K562 (cell line): ENCODE results near the gene DNAH17. TPM values are rescaled to one million over a fixed set of nuclear protein-coding genes. Genes with fewer than 3 reads are reported as not detected.

Source experiments
- ATAC-seq: fragments of 200-7000 bp; cut with Tn5 transposase; 3 replicates; pipeline ENCODE4 v1.9.1; 2020; ENCODE audit warnings: moderate library complexity
- BruUV-seq: library from RNA; stranded (reverse); fragments of 400-500 nt; replicated peaks from 2 replicates; lab custom pipeline; 2021; lab: Mats Ljungman, UMichigan
- CTCF ChIA-PET: fragments of 300-600 bp; formaldehyde crosslinking; extraction: SDS; loops from one replicate; lab custom pipeline; 2021; ENCODE audit warnings: low intra/inter-chr PET ratio; lab: Yijun Ruan, JAX
- POLR2A ChIA-PET: fragments of 300-600, 350-650 bp; sonication (Branson Sonifier 250); formaldehyde crosslinking; extraction: SDS; loops from one replicate; lab custom pipeline; 2021; ENCODE audit warnings: antibody characterized with exemption, inconsistent platforms; lab: Yijun Ruan, JAX
- DNase-seq, 4 experiments: peaks; one replicate each; pipeline versions ENCODE4 v3.0.0 to v3.0.0-alpha.2; 2011 to 2018; ENCODE audit warnings: low spot score in 3 of 4, mixed read lengths in 3 of 4; ENCODE audit errors: extremely low read depth in 1 of 4
- FAIRE-seq: peaks from 2 replicates; lab custom pipeline; 2011; peaks lifted over from hg19 to GRCh38; lab: Jason Lieb, UNC
- H2AFZ ChIP-seq: 2 replicates; pipeline ENCODE4 v1.6.0; 2011; ENCODE audit warnings: low read depth, low read length, control low read depth, inconsistent platforms
- H3K27ac ChIP-seq: fragments of 200-600 bp; 3 replicates; pipeline ENCODE4 v1.8.0; 2011; ENCODE audit warnings: low read depth, mild to moderate bottlenecking, control low read depth, inconsistent platforms, low read length, moderate library complexity, mixed read lengths; ENCODE audit errors: extremely low read depth
- H3K27me3 ChIP-seq, 2 experiments: fragments of 300-600 bp in 1 of 2; 2 replicates in 1 of 2; 3 replicates in 1 of 2; pipeline versions ENCODE4 v1.6.0 to v1.8.0; 2011; ENCODE audit warnings: inconsistent platforms in 2 of 2, low read length in 2 of 2, mild to moderate bottlenecking in 1 of 2, mixed read lengths in 1 of 2, moderate library complexity in 1 of 2; ENCODE audit not compliant: control insufficient read depth in 2 of 2, insufficient read depth in 2 of 2
- H3K36me3 ChIP-seq: fragments of 300-600 bp; 3 replicates; pipeline ENCODE4 v1.8.0; 2011; ENCODE audit warnings: mild to moderate bottlenecking, low read length, inconsistent platforms; ENCODE audit not compliant: control insufficient read depth, insufficient read depth
- H3K4me1 ChIP-seq, 2 experiments: fragments of 200-600 bp in 1 of 2; replicated peaks in 1 of 2; 2 replicates in 1 of 2; 3 replicates in 1 of 2; pipeline versions ENCODE4 v1.5.1 to v1.8.0; 2011; ENCODE audit warnings: inconsistent platforms in 2 of 2, low read length in 2 of 2, mild to moderate bottlenecking in 1 of 2, mixed read lengths in 1 of 2, moderate library complexity in 1 of 2; ENCODE audit not compliant: control insufficient read depth in 2 of 2, insufficient read depth in 2 of 2
- H3K4me2 ChIP-seq: 2 replicates; pipeline ENCODE4 v1.6.1; 2011; ENCODE audit warnings: low read length, control low read depth, inconsistent platforms, mixed read lengths; ENCODE audit not compliant: insufficient read depth
- H3K4me3 ChIP-seq: fragments of 200-600 bp; sonication (generic), shearing (Covaris generic); 2 replicates; pipeline ENCODE4 v1.5.1; 2016; ENCODE audit warnings: control low read depth, inconsistent platforms
- H3K79me2 ChIP-seq: fragments of 200-600 bp; 3 replicates; pipeline ENCODE4 v1.8.0; 2011; ENCODE audit warnings: low read length, inconsistent platforms; ENCODE audit not compliant: control insufficient read depth, insufficient read depth
- H3K9ac ChIP-seq, 2 experiments: 2 replicates each; pipeline versions ENCODE4 v1.6.0 to v1.6.1; 2011; ENCODE audit warnings: low read depth in 2 of 2, low read length in 2 of 2, control low read depth in 1 of 2, inconsistent platforms in 1 of 2, mild to moderate bottlenecking in 1 of 2, mixed read lengths in 1 of 2; ENCODE audit not compliant: insufficient read depth in 1 of 2
- H3K9me1 ChIP-seq: one replicate; pipeline ENCODE4 v1.6.0; 2011; ENCODE audit warnings: inconsistent platforms, mild to moderate bottlenecking, low read length, moderate library complexity; ENCODE audit not compliant: control insufficient read depth, insufficient read depth
- H3K9me3 ChIP-seq: replicated peaks from 2 replicates; pipeline ENCODE4 v1.5.1; 2011; ENCODE audit warnings: low read depth, low read length, inconsistent platforms; ENCODE audit not compliant: control insufficient read depth, insufficient read depth
- H4K20me1 ChIP-seq: replicated peaks from 2 replicates; pipeline ENCODE4 v1.6.1; 2011; ENCODE audit warnings: low read length, inconsistent platforms, mixed read lengths; ENCODE audit not compliant: control insufficient read depth, insufficient read depth
- CEBPG ChIP-seq, 3 experiments: fragments of 200-800 bp in 1 of 3; sonication (Bioruptor generic) in 1 of 3; sonication (generic) in 1 of 3; formaldehyde crosslinking in 1 of 3; IDR thresholded peaks in 2 of 3; conservative IDR thresholded peaks in 1 of 3; 2 replicates each; pipeline versions ENCODE4 v1.6.1 to v1.8.0; 2016 to 2022; ENCODE audit warnings: missing compliant biosample characterization in 2 of 3, missing genetic modification characterization in 2 of 3, mild to moderate bottlenecking in 1 of 3, missing genetic modification reagents in 1 of 3
- COPS2 ChIP-seq: fragments of 450-650 bp; conservative IDR thresholded peaks from 2 replicates; pipeline ENCODE4 v1.6.1; 2016; ENCODE audit warnings: mild to moderate bottlenecking, moderate library complexity
- PTTG1 ChIP-seq: fragments of 450-650 bp; IDR thresholded peaks from 2 replicates; pipeline ENCODE4 v1.6.1; 2016; ENCODE audit warnings: low read depth, mild to moderate bottlenecking, missing genetic modification characterization, missing compliant biosample characterization
- SUPT5H ChIP-seq: fragments of 450-650 bp; IDR thresholded peaks from 2 replicates; pipeline ENCODE4 v1.6.1; 2016
- WGBS: fragments of 100-300 bp; shearing (Covaris generic); methylation state at CpG from one replicate; pipeline ENCODE4 v1.1.6; 2016; ENCODE audit warnings: low coverage, mixed read lengths; ENCODE audit not compliant: insufficient coverage; ENCODE audit errors: missing lambda C conversion rate; 5-methylcytosine and 5-hydroxymethylcytosine counted together
- in situ Hi-C: fragments of 300-500 bp; cut with MboI; formaldehyde crosslinking; loops from 4 replicates; pipeline ENCODE4 v1.15.0; 2018; ENCODE audit warnings: inconsistent platforms, mixed read lengths
- intact Hi-C: fragments of 100-400 bp; cut with micrococcal nuclease; formaldehyde crosslinking; loops from 2 replicates; pipeline ENCODE4 v1.14.2; 2022
- polyA plus RNA-seq, 8 experiments: library from polyadenylated mRNA; depleted of rRNA in 4 of 8; stranded (reverse) in 5 of 8; unstranded in 3 of 8; fragments of >200 nt; fragmentation: Nextera tagmentation in 2 of 8; fragmentation: Illumina TruSeq in 1 of 8; extraction: Ambion mirVana in 2 of 8; extraction: Trizol in 1 of 8; gene quantifications; 2 replicates each; pipeline versions ENCODE4 v1.2.1 to v1.2.3, GENCODE V29; 2011 to 2014; ENCODE audit warnings: inconsistent platforms in 1 of 8, missing spikeins in 1 of 8
- total RNA-seq, 7 experiments: library from RNA; depleted of rRNA in 6 of 7; stranded (reverse); fragments of >200 nt in 6 of 7; fragmentation: Illumina TruSeq in 2 of 7; extraction: Trizol in 2 of 7; gene quantifications; 2 replicates each; pipeline versions ENCODE4 v1.2.1 to v1.2.3, GENCODE V29; 2011 to 2021; ENCODE audit warnings: low replicate concordance in 1 of 7

The DNAH17 gene
- total and polyA plus RNA-seq, 9 of the 15 experiments (the other 6 are each of a cell fraction or from before 2014, with no cell fraction given): under 0.01 to 0.06 (median 0.03) TPM; not detected in 5

- TF ChIP-seq SUPT5H (no peak), COPS2 (no peak)
These were observed at the start of gene DNAH17 (continued) for GRCh38 chr17:78577296-78577695.

GRCh38 chr17:78624324-78625151 is 47.3 kb upstream of the DNAH17 start:
- H4K20me1 ChIP-seq: peaks cover 30% of the 10 kb centered on the region
- TF ChIP-seq PTTG1 (tag): no peak
- no peak for TF ChIP-seq CEBPG (CRISPR knock-in tag; IDR thresholded peaks at IDR 0.05)
- TF ChIP-seq CEBPG (tag; conservative IDR thresholded peaks at IDR 0.05 in 1 of 2, IDR thresholded peaks at IDR 0.05 in 1 of 2): 0 out of 4 replicates have a peak, but pooled peaks of 1 of the 2 experiments have one; percentile 19
- peaks cover 56 to 88% of the 10 kb centered on the region in 2 experiments for H3K27me3 ChIP-seq
- no peak overlapping the region for H3K27ac ChIP-seq
- DNase-seq: no peak
- no peaks in the 10 kb centered on the region for H3K9me3 ChIP-seq
- no peaks in the 10 kb centered on the region for H3K36me3 ChIP-seq
- no peak overlapping the region for H2AFZ ChIP-seq
- no peak overlapping the region for H3K4me3 ChIP-seq
- FAIRE-seq: peak; percentile 29
- POLR2A ChIA-PET: interaction anchor here (1.2 kb wide), 2 partner anchors 10 to 47 kb away, joined by 3 to 4 read pairs; partner anchors contain the start of gene DNAH17
- WGBS: 6% methylated on average over 14 of the region's 14 CpGs
- BruUV-seq: no TSS peak
- intact Hi-C loops (no loop called here), in situ Hi-C loops (no loop called here)
- ATAC-seq: no peak
- CTCF ChIA-PET: no interaction called here
- H3K4me2 ChIP-seq: no peak overlapping the region
- peaks cover 4% of the 10 kb centered on the region for H3K9me1 ChIP-seq
- no peaks in the 10 kb centered on the region for H3K79me2 ChIP-seq
- H3K9ac ChIP-seq: no peak overlapping the region
- peaks cover 8 to 19% of the 10 kb centered on the region in 2 experiments; a peak in 4 of 5 replicates for H3K4me1 ChIP-seq
